ENCODE measurements around the gene FOXP1.

FOXP1 gene

DNA sequence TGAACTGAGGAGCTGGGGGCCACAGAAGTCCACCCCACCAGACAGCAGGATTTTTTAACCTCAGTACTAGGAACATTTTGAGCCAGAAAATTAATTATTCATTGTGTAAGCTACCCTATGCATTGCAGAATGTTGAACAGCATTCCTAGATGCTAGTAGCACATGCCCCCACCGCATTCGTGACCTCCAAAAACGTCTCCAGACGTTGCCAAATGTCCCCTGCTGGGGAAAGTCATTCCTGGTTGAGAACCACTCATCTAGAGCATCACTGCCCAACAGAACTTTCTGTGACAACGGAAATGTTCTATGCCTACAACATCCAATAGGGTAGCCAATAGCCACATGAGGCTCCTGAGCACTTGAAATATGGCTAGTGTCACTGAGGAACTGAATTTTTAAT lies 333.5 kb downstream of the FOXP1 start:
- DNase-seq = peak; percentile 13

DNA sequence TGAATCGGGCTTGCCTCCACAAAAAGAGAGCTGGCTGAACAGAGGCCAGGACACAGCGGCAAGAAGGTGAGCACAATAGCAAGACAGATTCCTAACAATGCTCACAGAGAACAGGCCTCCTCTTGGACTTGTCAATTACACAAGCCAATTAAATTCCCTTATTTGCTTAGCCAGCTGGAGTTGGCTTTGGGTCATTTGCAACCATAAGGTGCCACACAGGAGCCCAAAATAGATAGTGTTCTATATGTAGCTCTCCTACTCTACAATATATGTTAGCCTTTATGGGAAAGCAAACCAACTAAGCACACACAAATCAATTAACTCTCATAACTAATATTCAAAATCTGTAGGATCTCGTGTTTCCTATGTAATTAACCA lies 335.6 kb downstream of the FOXP1 start:
- DNase-seq = no peak

DNA sequence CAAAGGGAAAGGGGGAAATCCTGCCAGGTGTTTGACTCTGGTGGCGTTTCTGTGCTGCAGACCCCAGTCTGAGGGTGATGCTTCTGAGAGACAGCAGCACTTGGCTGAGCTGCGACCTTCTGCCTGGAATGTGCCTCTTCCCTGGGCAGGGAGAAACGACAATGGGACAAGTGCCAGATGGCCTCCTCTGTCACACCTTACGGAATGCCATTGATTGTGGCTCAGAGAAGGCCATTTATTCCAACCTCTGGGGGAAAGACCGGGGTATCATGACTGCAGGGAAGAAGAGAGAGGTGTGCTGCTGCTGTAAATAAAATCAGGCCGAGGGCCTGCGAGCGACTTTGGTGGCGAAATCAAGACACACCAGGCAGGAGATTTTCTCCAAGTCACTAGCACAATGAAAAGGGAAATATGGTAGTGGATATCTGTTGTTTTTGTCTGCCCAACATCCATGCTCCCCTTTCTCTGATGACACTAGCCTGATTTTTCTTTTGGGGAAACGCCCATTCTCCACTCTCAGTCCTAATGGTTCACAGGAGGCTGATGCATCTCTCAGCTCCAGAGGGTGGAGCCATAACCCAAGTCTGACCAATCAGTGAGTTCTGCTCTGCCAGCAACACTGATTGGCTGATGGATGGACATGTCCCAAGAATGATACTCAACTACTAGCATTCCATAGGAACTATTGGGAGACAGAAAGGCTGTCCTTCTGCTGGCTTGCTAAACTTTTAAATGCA lies 336.1 kb downstream of the FOXP1 start:
- peak; percentile 24 for DNase-seq

DNA sequence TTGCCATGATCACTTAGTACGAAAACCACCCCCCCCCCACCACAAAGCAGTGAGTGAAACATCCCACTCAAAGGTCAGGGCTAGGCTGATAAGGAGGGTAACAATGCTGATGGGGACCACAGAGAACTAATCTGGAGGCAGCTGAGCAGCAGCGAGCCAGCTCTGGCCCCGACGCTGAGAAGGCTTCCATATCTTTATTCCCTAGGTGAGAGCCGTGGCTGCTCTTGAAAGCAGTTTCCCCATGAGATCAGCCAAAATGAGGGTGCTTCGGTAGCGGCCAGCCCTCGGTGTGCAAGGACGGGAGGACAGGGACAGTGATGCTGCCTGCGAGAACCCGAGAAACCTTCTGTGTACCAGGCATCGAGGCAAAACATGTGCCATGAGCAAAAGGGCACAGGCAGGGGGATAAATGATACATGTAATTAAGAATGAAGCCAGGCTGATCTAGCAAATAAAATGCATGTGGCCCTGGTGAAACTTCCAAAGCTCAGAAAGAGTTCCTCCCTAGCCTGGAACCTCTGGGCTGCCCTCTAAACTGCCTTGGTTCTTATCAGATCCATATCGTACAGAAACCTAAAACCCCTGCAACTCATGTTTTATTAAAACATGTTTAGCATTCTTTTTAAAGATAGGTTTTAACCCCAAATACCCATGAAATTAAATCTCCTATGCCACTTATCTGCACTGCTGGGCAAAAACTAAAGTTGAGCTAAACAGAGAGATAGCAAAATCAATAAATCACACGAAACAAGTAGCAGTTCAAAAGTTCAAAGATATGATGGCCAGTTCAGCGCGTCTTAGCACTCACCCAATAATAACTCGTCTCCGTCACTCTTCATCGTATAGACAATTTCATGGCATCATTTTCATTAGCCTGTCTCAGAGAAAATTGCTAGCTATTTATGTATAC lies 337.3 kb downstream of the FOXP1 start:
- peak; percentile 31 for DNase-seq

DNA sequence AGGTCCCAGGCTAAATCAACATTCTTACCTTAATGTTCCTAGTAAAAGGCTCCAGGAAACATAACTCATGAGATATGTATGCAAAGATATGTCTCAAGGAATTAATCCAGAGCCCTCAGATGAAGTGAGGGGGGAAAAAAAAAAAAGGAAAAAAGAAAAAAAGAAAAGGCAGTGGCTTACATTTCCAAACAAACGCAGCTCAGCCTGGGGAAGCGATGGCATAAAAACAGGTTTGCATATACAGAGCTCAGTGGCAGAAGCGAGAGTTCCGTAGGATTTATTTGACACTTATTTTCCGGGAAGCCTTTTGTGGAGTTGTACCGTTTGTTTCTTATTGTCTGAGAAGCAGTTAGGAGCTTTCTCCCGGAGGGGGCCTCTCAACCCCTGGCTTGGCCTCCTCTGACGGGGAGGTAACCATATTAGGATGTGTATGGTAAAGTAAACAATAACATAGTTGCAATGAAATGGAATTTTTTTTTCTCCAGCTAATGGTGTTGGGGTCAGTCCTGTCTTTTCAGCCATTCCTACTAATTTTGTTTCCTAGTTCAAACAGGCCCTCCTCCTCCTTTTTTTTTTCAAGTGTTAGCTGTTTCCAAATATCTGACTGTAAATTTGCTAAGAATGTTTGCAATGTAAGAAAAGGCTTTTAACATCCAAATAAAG lies 338.6 kb downstream of the FOXP1 start:
- peak; percentile 3 for DNase-seq

DNA sequence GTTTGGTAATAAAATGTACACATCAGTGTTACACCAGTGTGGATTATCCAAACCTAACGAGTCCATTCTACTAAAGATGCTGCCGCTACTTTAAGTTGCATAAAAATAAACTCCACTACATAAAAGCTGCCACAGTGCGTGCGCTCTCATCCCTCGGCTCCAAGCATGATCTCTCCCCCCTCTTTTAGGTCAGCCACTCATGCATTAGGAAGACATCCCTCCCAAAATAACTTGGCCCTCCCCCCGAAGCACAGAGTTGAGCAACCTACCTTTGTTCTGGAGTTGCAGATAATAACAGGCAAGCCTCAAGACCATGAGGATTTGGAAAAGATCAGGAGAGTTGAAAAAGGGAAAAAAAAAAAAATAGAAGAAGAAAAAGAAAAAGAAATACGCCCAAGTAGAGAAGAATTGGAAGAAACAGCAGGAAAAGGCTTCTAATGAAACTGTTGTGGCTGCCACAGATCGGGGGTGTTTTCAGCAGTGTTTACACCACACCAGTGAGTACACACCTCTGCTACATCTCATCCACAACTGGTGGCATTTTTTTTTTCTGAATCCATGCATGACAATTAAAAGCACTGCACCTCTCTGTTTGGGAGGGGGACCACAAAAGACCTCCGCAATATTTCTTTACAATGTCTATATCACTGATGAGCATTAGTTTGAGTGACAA lies 339.2 kb downstream of the FOXP1 start:
- peak; percentile 2 for DNase-seq

DNA sequence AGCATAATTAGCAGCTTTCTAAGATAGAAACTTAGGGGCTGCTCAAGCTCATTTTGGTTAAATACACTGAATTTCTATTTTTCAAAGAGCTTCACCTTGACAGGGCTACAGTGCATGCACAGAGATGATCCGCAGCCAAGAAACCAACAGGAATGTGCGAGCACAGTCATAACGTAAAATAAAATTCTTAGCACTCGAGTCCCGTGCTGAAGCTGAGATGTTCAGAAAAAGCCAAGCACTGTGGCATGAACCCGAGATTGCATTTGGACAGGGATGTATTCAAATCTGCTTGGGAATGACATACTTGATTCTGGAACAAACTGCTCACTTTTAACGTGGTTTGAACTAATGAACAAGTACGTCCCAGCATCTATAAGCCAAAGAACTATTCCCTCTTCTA lies 340.3 kb downstream of the FOXP1 start:
- DNase-seq = peak; percentile 3

DNA sequence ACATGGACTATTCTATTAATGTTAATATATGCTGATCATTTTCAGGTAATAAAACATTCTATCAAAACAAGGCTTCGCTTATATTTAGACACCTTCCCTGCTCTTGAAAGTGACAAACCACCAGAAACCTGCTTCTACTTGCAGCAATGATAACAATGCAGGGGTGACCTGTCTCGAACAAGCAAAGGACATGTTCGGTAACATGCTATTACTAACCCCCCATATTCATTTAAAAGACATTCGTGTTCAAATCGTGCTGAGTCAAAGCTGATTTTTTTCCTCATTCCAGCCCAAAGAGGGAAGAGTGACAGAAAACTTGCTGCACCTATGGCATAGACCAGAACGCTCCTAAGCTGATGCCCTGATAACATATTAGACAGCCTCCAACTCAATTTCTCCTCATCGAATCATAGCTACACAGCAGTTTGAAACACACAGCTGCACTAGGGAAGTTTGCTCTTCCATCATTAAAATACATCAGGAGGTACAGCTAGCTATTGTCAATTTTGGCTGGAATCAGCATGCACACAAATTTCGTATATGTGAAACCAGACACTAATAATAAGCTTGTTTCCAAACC lies 341.5 kb downstream of the FOXP1 start:
- no peak for DNase-seq

DNA sequence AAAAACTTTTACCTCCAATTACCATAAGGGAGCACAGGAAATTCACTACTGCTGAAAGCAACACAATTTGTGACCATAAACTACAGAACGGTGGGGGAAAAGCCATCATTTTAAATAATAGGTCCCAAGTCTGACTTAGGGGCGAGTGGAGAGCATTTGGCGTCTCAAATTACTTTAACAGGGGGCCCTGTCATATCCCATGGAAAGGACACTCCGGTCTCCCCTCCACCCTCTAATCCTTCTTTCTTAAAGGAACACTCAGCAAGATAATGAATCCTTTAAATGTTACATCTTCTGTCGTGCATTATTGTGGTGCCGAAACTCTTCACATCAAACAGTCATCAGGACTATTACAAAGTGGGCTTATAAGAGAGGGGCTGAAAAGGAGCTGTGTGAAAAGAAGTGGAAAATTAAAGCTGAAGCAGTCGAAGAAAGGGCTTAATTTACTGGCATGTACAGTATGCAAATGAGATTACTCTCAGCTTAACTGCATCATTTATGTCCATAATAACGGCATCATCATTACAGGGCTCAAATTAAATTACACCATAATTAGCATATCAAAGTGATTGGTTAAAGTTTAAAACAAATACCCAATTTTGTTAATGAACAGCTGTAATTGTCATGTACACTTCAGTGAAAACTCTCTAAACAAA lies 342.2 kb downstream of the FOXP1 start:
- no peak for DNase-seq

DNA sequence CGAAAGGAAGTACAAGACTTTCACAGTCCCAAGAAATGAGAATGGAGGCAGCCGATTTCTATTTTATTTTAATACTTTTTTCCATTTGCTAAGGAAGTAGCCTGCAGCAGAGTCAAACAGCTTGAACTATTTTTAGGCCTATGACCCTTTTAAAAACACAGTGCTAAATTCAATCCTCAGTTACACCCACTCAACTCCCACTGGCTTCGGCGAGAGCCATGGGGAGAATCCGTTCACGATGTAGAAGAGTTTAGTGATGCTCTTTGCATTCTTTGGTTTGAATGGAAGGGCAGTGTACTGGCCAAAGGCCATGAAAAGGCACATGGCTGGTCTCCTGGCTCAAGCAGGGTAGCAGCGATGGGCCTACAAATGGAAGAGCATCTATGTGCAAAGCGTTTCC lies 343.5 kb downstream of the FOXP1 start:
- no peak for DNase-seq

DNA sequence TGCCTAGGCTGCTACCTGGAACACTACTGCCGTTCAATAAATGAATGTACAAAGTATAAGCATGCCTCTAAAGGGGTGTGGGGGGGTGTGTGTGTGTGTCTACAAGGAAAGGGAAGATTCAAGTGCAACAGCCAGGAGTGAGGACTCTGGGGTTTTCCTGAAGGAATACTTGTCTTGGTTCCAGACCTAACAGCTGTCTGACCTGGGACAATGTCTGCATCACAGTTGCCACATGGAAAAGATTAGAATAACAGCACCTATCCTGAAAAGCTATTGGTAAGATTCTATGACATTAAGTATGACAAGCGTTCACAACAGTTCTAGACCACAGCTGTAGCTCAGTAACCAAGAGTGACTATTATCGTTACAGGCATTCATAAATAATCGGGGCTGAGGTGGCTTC lies 345.2 kb downstream of the FOXP1 start:
- no peak for DNase-seq

DNA sequence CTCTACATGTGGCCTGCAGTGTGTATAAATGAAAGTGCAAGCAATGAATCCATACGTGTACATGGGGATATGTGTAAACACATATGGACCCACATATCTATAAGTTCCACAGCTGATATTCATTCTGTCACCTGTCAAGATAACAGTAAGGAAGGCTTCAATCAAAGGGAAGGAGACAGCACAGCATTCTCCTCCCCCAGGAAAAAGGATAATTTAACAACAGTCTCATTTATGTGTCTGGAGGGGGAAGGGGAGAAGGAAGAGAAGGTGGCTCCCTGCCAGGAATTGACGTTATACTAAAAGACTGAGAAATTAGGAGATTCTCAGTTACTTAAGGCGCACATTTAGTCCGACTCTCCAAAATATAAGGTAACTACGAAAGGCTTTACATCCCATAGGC lies 345.9 kb downstream of the FOXP1 start:
- no peak for DNase-seq

DNA sequence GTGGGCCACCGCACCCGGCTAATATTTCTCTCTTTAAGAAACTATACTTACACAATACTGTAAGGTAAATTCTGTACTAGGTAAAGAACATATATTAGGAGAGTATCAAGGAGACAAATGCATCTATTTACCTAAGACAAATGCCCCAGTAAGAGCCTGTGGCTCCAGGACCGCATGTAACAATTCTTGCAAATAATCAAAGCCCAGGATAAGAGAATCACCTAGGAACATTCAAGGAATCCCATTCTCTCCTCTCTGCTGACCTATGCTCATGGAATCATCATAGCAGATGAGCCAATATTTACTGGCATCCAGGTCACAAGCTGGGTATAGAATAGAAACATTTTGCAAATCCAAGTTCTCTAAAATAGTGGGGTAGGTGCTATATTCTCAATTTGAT lies 347.7 kb downstream of the FOXP1 start:
- DNase-seq = no peak

DNA sequence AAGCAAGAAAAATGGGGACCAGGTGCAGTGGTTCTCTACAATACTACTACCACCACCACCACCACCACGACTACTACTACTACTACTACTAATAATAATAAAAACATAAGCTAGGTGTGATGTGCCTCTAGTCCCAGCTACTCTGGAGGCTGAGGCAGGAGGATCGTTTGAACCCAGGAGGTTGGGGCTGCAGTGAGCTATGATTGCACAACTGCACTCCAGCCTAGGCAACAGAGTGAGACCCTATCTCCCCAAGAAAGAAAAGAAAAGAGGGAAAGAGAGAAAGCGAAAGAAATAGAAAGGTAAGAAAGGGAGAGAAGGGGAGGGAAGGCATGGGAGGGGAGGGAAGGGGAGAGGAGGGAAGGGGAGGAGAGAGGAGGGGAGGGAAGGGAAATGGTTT lies 350.6 kb downstream of the FOXP1 start:
- DNase-seq = no peak

DNA sequence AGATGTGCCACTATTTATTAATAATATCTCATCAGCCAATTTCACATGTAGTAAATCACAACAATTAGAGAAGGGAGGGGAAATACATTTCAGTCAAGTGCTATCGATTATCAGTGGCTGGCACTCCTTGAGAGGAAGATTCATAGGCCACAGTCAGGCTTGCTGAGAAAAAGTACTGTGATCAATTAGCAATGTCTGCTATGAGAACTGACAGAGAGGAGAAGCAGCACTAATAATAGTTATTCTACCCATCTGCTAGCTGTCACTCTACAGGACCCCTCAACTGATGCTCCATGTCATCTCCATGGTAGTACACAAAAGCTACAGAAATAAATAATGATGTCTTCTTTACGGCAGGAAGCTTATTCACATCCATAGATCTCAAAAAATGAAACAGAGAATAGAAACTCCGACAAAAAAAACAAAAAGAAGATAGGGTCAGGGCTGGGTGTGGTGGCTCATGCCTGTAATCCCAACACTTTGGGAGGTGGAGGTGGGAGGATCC lies 351.3 kb downstream of the FOXP1 start:
- no peak for DNase-seq

DNA sequence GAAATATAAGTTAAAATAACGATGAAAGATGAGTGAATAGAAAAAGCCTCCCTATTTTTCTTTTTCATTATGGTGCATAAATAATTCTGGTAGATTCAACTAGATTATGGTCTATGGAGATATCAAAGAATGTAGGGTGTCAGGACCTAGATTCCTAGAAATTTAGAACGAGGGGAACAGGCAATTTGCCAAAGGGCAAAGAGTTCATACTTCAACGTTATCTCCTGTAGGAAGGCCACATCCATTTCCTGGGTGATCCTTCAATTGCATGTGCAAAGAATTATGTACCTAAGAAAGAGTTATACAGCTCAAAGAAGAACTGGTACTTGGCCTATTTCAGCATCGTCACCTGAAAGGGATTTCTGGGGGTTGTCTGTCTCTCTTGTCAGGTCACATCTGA lies 351.8 kb downstream of the FOXP1 start:
- no peak for DNase-seq

DNA sequence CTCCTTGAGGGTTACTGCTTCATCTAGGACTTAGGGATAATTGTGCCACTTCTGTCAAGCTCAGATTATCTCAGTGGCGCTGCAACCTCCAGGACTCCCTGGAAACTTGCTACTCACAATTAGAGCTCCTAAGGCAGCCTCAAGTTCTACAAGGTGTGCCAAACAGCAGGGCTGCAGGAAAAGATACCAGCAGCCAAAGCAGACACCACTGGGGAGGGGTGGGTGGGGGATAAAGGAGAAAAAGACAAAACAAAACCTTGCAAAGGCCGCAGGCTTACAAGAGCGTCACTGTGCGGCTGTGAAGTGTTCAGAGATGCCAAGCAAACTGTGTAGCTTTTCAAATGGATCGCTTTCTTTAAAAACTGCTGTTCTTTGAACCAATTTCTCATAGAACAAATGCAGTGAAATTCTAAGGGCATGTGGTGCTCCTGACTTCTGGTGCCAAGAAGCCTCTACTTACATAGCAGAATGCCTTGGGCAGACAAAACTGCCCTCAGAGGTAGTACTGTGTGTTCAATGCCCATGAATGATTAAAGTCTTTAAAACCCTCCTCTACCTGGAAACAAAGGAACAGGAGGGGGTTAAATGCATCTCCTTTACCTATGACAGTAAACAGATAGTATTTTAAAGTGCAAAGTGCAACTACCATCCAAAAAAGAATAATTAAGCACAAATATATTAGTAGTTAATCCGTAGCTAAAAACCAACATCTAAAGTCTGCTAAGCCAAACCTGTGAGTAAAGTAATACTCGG lies 353.4 kb downstream of the FOXP1 start:
- no peak for DNase-seq

DNA sequence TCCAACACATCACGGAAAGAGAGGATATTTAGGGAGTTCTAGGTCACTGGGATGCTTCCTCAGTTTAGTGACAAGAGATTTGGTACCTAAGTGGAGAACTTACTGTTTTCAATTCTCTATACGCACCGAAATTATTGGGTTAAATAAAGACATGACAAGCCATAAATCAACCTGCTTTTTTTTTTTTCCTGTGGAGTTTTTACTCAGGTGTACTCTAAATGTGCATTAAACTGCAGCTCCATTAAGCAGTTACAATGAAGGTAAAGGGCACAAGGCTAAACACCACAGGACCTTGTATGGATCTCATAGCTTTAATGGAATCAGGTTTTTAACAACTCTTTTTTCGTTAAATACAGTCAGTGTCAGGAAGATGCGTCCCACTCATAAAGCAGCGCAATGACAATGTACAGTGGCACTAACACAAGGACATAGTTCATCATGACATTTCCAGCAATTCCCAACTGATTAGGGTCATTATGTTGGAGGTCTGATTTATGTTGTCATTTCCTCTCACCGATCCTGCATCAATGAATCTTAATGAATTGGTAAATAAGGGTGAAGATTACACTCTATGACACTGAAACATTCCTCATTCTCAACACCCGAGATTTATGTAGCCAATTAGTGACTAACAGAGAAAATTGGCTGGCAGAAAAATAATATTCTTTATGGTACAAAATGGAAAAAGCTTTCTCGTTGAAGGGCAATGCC lies 355.2 kb downstream of the FOXP1 start:
- no peak for DNase-seq

DNA sequence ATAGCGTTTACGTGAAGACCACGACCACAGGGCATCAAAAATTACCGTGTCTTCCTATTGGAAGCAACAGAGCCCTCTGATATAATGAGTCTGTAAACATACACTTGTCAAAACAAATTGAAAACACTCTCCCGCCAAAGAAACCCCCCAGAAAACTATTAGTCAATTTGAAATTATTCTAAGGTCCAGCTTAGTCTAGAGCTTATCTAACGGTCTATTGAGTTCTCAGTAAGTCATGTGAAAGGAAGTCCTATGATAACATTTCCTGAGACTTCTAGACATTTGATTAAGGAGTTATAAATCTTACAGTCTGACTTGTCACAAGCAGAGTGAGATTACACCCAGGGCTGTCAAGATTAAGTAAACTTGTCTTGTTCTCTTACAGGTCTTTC lies 356.3 kb downstream of the FOXP1 start:
- no peak for DNase-seq

DNA sequence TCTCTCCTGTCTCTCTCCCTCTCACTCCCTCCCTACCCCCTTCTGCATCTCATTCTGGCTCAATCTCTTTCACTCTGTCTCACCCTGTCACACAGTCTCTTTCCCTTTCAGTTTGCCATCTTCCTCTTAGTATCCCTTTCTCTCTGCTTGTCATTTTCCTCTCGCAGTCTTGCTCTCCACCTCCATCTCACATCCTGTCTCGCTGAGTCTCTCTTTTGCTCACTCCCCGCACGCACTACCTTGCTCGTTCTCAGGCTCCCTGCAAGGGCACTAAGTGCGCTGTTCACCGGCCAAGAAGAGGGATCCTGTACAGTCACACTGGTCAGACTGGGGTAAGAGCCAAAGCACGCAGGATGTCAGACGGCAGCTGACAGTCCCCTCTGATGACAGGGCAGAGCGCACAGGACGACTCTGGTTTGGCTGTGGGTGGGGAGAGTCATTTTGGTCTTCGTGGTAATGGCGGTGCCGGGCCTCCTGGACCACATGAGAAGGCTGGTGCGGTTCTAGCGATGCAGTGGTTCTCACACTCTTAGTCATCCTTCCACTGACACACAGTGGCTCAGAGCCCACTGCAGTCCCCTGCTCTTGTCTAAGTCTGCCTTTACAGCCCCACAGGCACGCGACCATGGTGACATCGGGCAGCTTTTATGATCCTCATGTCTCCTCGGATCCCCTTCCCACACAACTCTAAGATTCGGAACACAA lies 356.8 kb downstream of the FOXP1 start:
- DNase-seq = peak; percentile 93

Measured in stimulated activated CD8-positive, alpha-beta memory T cell treated with anti-CD3 and anti-CD28 coated beads, Interleukin-4, amount 100 ng/mL, for 48 hours (primary cell).